ENCODE measurements around the gene ATRIP. TPM values are rescaled to one million over a fixed set of nuclear protein-coding genes. Genes with fewer than 3 reads are reported as not detected.

ATRIP gene
- total RNA-seq, 1 donor from 2014 or later: 8.3 TPM

GRCh38 chr3:48514431-48515227 lies 68.1 kb downstream of the ATRIP start:
- Histone ChIP-seq H4K20me1 (ENCODE audit: low read depth) (no peaks in the 10 kb centered on the region), H3K27ac (no peak overlapping the region), H3F3A (ENCODE audit: low read depth) (peaks cover 7% of the 10 kb centered on the region), H3K4me1 (no peaks in the 10 kb centered on the region), H3K27me3 (no peaks in the 10 kb centered on the region), H3K4me2 (no peak overlapping the region), H3K79me2 (ENCODE audit: low read depth) (no peaks in the 10 kb centered on the region), H3K9ac (no peak overlapping the region), H2AFZ (replicated peaks) (no peak overlapping the region), H3K36me3 (no peaks in the 10 kb centered on the region), H3K4me3 (no peak overlapping the region), H3K9me3 (ENCODE audit: low read depth) (no peaks in the 10 kb centered on the region)
- Mint-ChIP-seq H3K27me3 (ENCODE audit: insufficient read depth, low read depth) (peaks cover 3% of the 10 kb centered on the region), H3K9me3 (no peaks in the 10 kb centered on the region), H3K4me3 (no peak overlapping the region), H3K27ac (no peak overlapping the region), H3K36me3 (no peaks in the 10 kb centered on the region), H3K4me1 (peaks cover 2% of the 10 kb centered on the region)
- TF ChIP-seq EZH2phosphoT487 (IDR thresholded peaks at IDR 0.05) (no peak), EZH2 (IDR thresholded peaks at IDR 0.05) (no peak), CTCF (IDR thresholded peaks at IDR 0.05) (no peak)
- DNase-seq (ENCODE audit: low spot score): no peak

Other genes starting within 250 kb of the ATRIP start
- not detected in 2 replicates for gene CAMP, start 223.2 kb upstream of the ATRIP start, total RNA-seq (ENCODE audit: low replicate concordance)
- gene ZNF589, start 205.6 kb upstream of the ATRIP start, total RNA-seq (ENCODE audit: low replicate concordance): 49.9 and 57.3 TPM in 2 replicates
- gene NME6, start 145.4 kb upstream of the ATRIP start, total RNA-seq (ENCODE audit: low replicate concordance): 18.8 and 26.5 TPM in 2 replicates
- gene SPINK8, start 113.1 kb upstream of the ATRIP start, total RNA-seq (ENCODE audit: low replicate concordance): not detected in 2 replicates
- gene FBXW12, start 74.5 kb upstream of the ATRIP start, total RNA-seq (ENCODE audit: low replicate concordance): 0.82 and 1.4 TPM in 2 replicates
- gene PLXNB1, start 16.7 kb upstream of the ATRIP start, total RNA-seq (ENCODE audit: low replicate concordance): 53.6 and 142 TPM in 2 replicates
- 13.9 and 22.0 TPM in 2 replicates for gene CCDC51, start 6.6 kb upstream of the ATRIP start, total RNA-seq (ENCODE audit: low replicate concordance)
- gene TMA7, start 6.5 kb upstream of the ATRIP start, total RNA-seq (ENCODE audit: low replicate concordance): 472 and 510 TPM in 2 replicates
- 54.8 and 133 TPM in 2 replicates for gene SHISA5, start 57.4 kb downstream of the ATRIP start, total RNA-seq (ENCODE audit: low replicate concordance)
- gene PFKFB4, start 110.1 kb downstream of the ATRIP start, total RNA-seq (ENCODE audit: low replicate concordance): 59.5 and 102 TPM in 2 replicates
- gene UCN2, start 117.0 kb downstream of the ATRIP start, total RNA-seq (ENCODE audit: low replicate concordance): 0.34 TPM in 1 of 2 replicates, not detected in the other
- gene COL7A1, start 148.6 kb downstream of the ATRIP start, total RNA-seq (ENCODE audit: low replicate concordance): 3.0 and 13.3 TPM in 2 replicates
- gene UQCRC1, start 162.9 kb downstream of the ATRIP start, total RNA-seq (ENCODE audit: low replicate concordance): 240 and 246 TPM in 2 replicates
- not detected in 2 replicates for gene TMEM89, start 175.0 kb downstream of the ATRIP start, total RNA-seq (ENCODE audit: low replicate concordance)
- gene SLC26A6, start 188.7 kb downstream of the ATRIP start, total RNA-seq (ENCODE audit: low replicate concordance): 42.5 and 78.9 TPM in 2 replicates
- 9.9 and 22.3 TPM in 2 replicates for gene CELSR3, start 216.1 kb downstream of the ATRIP start, total RNA-seq (ENCODE audit: low replicate concordance)
- gene NCKIPSD, start 239.2 kb downstream of the ATRIP start, total RNA-seq (ENCODE audit: low replicate concordance): 32.8 and 69.1 TPM in 2 replicates